Peyer's patch (tissue), 4 donors: ENCODE measurements around the gene SLC39A6. TPM values are rescaled to one million over a fixed set of nuclear protein-coding genes. Genes with fewer than 3 reads are reported as not detected.

Source experiments
- DNase-seq, 3 donors: peaks; one replicate each; pipeline ENCODE4 v3.0.0-alpha.2; 2017 to 2019
- H3K27ac ChIP-seq, 4 donors: fragments of 200-600 bp; sonication (generic); one replicate each; pipeline ENCODE4 v1.5.1; 2016 to 2019
- H3K27me3 ChIP-seq, 2 donors: fragments of 200-600 bp; sonication (generic); one replicate each; pipeline ENCODE4 v1.5.1; 2019
- H3K36me3 ChIP-seq, 3 donors: fragments of 200-600 bp; sonication (generic); one replicate each; pipeline ENCODE4 v1.5.1; 2016 to 2019
- H3K4me1 ChIP-seq, 4 donors: fragments of 200-600 bp; sonication (generic); one replicate each; pipeline ENCODE4 v1.5.1; 2016 to 2019
- H3K4me3 ChIP-seq, 4 donors: fragments of 200-600 bp; sonication (generic); 1 replicate in 3 of 4; 2 replicates in 1 of 4; pipeline ENCODE4 v1.5.1; 2016 to 2019; ENCODE audit warnings: mild to moderate bottlenecking in 1 of 4
- H3K9me3 ChIP-seq, 4 donors: fragments of 200-600 bp; sonication (generic); one replicate each; pipeline ENCODE4 v1.5.1; 2016 to 2019; ENCODE audit warnings: mild to moderate bottlenecking in 1 of 4
- CTCF ChIP-seq, 6 experiments: fragments of 450-650 bp in 4 of 6; fragments of 200-600 bp in 2 of 6; sonication (generic) in 1 of 6; IDR thresholded peaks; one replicate each; pipeline ENCODE4 v1.5.1; 2017 to 2019; ENCODE audit warnings: antibody characterized with exemption in 6 of 6, mild to moderate bottlenecking in 3 of 6, moderate library complexity in 1 of 6
- POLR2A ChIP-seq, 2 donors: fragments of 450-650 bp; IDR thresholded peaks; one replicate each; pipeline ENCODE4 v1.5.1; 2017; ENCODE audit warnings: antibody characterized with exemption in 2 of 2, mild to moderate bottlenecking in 2 of 2, moderate library complexity in 2 of 2
- total RNA-seq, 4 donors: library from RNA; depleted of rRNA; stranded (reverse); fragments of >200 nt; gene quantifications; one replicate each; pipeline ENCODE4 v1.1.0, GENCODE V29; 2016

SLC39A6 gene
- total RNA-seq, 4 donors from 2014 or later: 7.4 to 13.0 (median 8.2) TPM

- Histone ChIP-seq H3K27me3 (no peaks in the 10 kb centered on the region), H3K9me3 (no peaks in the 10 kb centered on the region), H3K4me1 (no peaks in the 10 kb centered on the region), H3K27ac (no peak overlapping the region), H3K4me3 (no peak overlapping the region), H3K36me3 (peaks cover 0 to 28% (median 0%) of the 10 kb centered on the region in 3 donors)
- DNase-seq: no peak
- TF ChIP-seq CTCF (IDR thresholded peaks at IDR 0.05) (no peak), POLR2A (IDR thresholded peaks at IDR 0.05) (no peak)
These were observed 20.9 kb downstream of the SLC39A6 start for GRCh38 chr18:36108196-36108595.

GRCh38 chr18:36107477-36107876, 21.7 kb downstream of the SLC39A6 start:
- TF ChIP-seq CTCF (IDR thresholded peaks at IDR 0.05): no peak
- TF ChIP-seq POLR2A (IDR thresholded peaks at IDR 0.05): no peak
- H3K27me3 ChIP-seq: no peaks in the 10 kb centered on the region
- H3K9me3 ChIP-seq: no peaks in the 10 kb centered on the region
- DNase-seq: no peak
- no peaks in the 10 kb centered on the region for H3K4me1 ChIP-seq
- H3K4me3 ChIP-seq: no peak overlapping the region
- no peak overlapping the region for H3K27ac ChIP-seq
- peaks cover 0 to 21% (median 0%) of the 10 kb centered on the region in 3 donors for H3K36me3 ChIP-seq

- H3K36me3 ChIP-seq: peaks cover 0 to 2% (median 0%) of the 10 kb centered on the region in 3 donors
- no peaks in the 10 kb centered on the region for H3K27me3 ChIP-seq
- TF ChIP-seq CTCF (IDR thresholded peaks at IDR 0.05) (no peak), POLR2A (IDR thresholded peaks at IDR 0.05) (no peak)
These were observed 24.4 kb downstream of the SLC39A6 start for GRCh38 chr18:36104749-36105148.

GRCh38 chr18:36101943-36102342, 27.2 kb downstream of the SLC39A6 start:
- H3K4me3 ChIP-seq: no peak overlapping the region
- H3K27me3 ChIP-seq: no peaks in the 10 kb centered on the region
- H3K9me3 ChIP-seq: peaks cover 0 to 3% (median 0%) of the 10 kb centered on the region in 4 donors
- no peak for DNase-seq
- TF ChIP-seq POLR2A (IDR thresholded peaks at IDR 0.05): no peak
- TF ChIP-seq CTCF (IDR thresholded peaks at IDR 0.05): no peak
- H3K4me1 ChIP-seq: no peaks in the 10 kb centered on the region
- no peak overlapping the region for H3K27ac ChIP-seq
- H3K36me3 ChIP-seq: no peaks in the 10 kb centered on the region

More at GRCh38 chr18:36104749-36105148, 24.4 kb downstream of the SLC39A6 start:
- Histone ChIP-seq H3K9me3 (peaks cover 0 to 3% (median 0%) of the 10 kb centered on the region in 4 donors), H3K4me1 (no peaks in the 10 kb centered on the region), H3K4me3 (no peak overlapping the region), H3K27ac (no peak overlapping the region)
- DNase-seq: no peak

GRCh38 chr18:36099311-36099710, 29.8 kb downstream of the SLC39A6 start:
- peaks cover 0 to 3% (median 0%) of the 10 kb centered on the region in 4 donors for H3K9me3 ChIP-seq
- no peak for TF ChIP-seq POLR2A (IDR thresholded peaks at IDR 0.05)
- no peaks in the 10 kb centered on the region for H3K4me1 ChIP-seq
- no peak overlapping the region for H3K27ac ChIP-seq
- no peak overlapping the region for H3K4me3 ChIP-seq
- no peaks in the 10 kb centered on the region for H3K36me3 ChIP-seq
- no peaks in the 10 kb centered on the region for H3K27me3 ChIP-seq
- DNase-seq: no peak

- no peak for TF ChIP-seq CTCF (IDR thresholded peaks at IDR 0.05)
- no peak for TF ChIP-seq POLR2A (IDR thresholded peaks at IDR 0.05)
These were observed 32.2 kb downstream of the SLC39A6 start for GRCh38 chr18:36096955-36097354.

More at GRCh38 chr18:36096955-36097354, 32.2 kb downstream of the SLC39A6 start:
- Histone ChIP-seq H3K36me3 (no peaks in the 10 kb centered on the region), H3K9me3 (peaks cover 0 to under 1% (median 0%) of the 10 kb centered on the region in 4 donors), H3K27ac (no peak overlapping the region), H3K4me1 (no peaks in the 10 kb centered on the region), H3K27me3 (no peaks in the 10 kb centered on the region), H3K4me3 (no peak overlapping the region)
- no peak for DNase-seq
